MCF 10A (cell line): ENCODE data around the gene ATG7. TPM values are rescaled to one million over a fixed set of nuclear protein-coding genes. Genes with fewer than 3 reads are reported as not detected.
A peak's percentile ranks its signal among the peaks of the same experiment; 100 is the strongest.

Experiments
- BruUV-seq: library from RNA; stranded (reverse); fragments of 400-500 nt; replicated peaks from 2 replicates; lab custom pipeline; 2021; lab: Mats Ljungman, UMichigan
- CTCF ChIA-PET: fragments of 300-600 bp; sonication (Branson Sonifier 250); formaldehyde crosslinking; extraction: SDS; loops from one replicate; lab custom pipeline; 2021; ENCODE audit warnings: antibody characterized with exemption, inconsistent platforms; lab: Yijun Ruan, JAX
- POLR2A ChIA-PET: fragments of 300-600, 350-650 bp; sonication (Branson Sonifier 250); formaldehyde crosslinking; extraction: SDS; loops from one replicate; lab custom pipeline; 2020; ENCODE audit warnings: antibody characterized with exemption, inconsistent platforms; lab: Yijun Ruan, JAX
- DNase-seq: peaks from one replicate; pipeline ENCODE4 v3.0.0-alpha.2; 2018; ENCODE audit not compliant: unreplicated experiment
- H3K27ac Mint-ChIP-seq: one replicate; pipeline ENCODE4 v1.8.0; 2022; ENCODE audit warnings: mild to moderate bottlenecking, low read depth, mixed read lengths; ENCODE audit not compliant: unreplicated experiment
- H3K27me3 Mint-ChIP-seq: one replicate; pipeline ENCODE4 v1.8.0; 2022; ENCODE audit warnings: mixed read lengths; ENCODE audit not compliant: insufficient read depth, unreplicated experiment
- H3K36me3 Mint-ChIP-seq: one replicate; pipeline ENCODE4 v1.8.0; 2022; ENCODE audit warnings: mild to moderate bottlenecking, moderate library complexity, mixed read lengths; ENCODE audit not compliant: insufficient read depth, unreplicated experiment
- H3K4me1 Mint-ChIP-seq: one replicate; pipeline ENCODE4 v1.8.0; 2022; ENCODE audit warnings: mixed read lengths; ENCODE audit not compliant: insufficient read depth, unreplicated experiment
- H3K4me3 Mint-ChIP-seq: one replicate; pipeline ENCODE4 v1.8.0; 2022; ENCODE audit warnings: mild to moderate bottlenecking, moderate library complexity, mixed read lengths; ENCODE audit not compliant: unreplicated experiment
- H3K9me3 Mint-ChIP-seq: one replicate; pipeline ENCODE4 v1.8.0; 2022; ENCODE audit warnings: mixed read lengths; ENCODE audit not compliant: unreplicated experiment
- CTCF ChIP-seq: fragments of 200-600 bp; IDR thresholded peaks from one replicate; pipeline ENCODE4 v1.8.0; 2022; ENCODE audit warnings: antibody characterized with exemption, mild to moderate bottlenecking; ENCODE audit not compliant: unreplicated experiment
- intact Hi-C: fragments of 100-400 bp; cut with micrococcal nuclease; formaldehyde crosslinking; loops from 2 replicates; pipeline ENCODE4 v1.14.1; 2022
- total RNA-seq: library from RNA; stranded (reverse); gene quantifications from 2 replicates; pipeline ENCODE4 v1.2.3, GENCODE V29; 2022

ATG7 gene
- total RNA-seq, 1 experiment from 2014 or later: 54.0 TPM

GRCh38 chr3:11566478-11566877, 294.3 kb downstream of the ATG7 start:
- Mint-ChIP-seq H3K36me3 (peaks cover 34% of the 10 kb centered on the region), H3K4me3 (no peak overlapping the region), H3K9me3 (no peaks in the 10 kb centered on the region), H3K4me1 (peaks cover 27% of the 10 kb centered on the region), H3K27me3 (no peaks in the 10 kb centered on the region), H3K27ac (no peak overlapping the region)
- BruUV-seq: no TSS peak
- intact Hi-C loops: no loop called here
- TF ChIP-seq CTCF: no peak
- CTCF ChIA-PET: interaction anchor here (0.6 to 0.7 kb wide), 2 partner anchors 81 to 126 kb away, joined by 3 to 4 read pairs; no protein-coding TSS in a partner anchor
- DNase-seq: no peak
- POLR2A ChIA-PET: no interaction called here

- peaks cover 30% of the 10 kb centered on the region for H3K36me3 Mint-ChIP-seq
- CTCF ChIA-PET: interaction anchor here (0.6 to 0.7 kb wide), 2 partner anchors 80 to 126 kb away, joined by 3 to 4 read pairs; no protein-coding TSS in a partner anchor
- POLR2A ChIA-PET: no interaction called here
- DNase-seq: no peak
- no peak overlapping the region for H3K27ac Mint-ChIP-seq
- no TSS peak for BruUV-seq
- intact Hi-C loops: no loop called here
- H3K4me3 Mint-ChIP-seq: no peak overlapping the region
- no peaks in the 10 kb centered on the region for H3K9me3 Mint-ChIP-seq
- no peak for TF ChIP-seq CTCF
- H3K4me1 Mint-ChIP-seq: peaks cover 27% of the 10 kb centered on the region
- no peaks in the 10 kb centered on the region for H3K27me3 Mint-ChIP-seq
These were observed 294.7 kb downstream of the ATG7 start for GRCh38 chr3:11566916-11567315.

GRCh38 chr3:11567516-11568467, 295.6 kb downstream of the ATG7 start:
- ChIA-PET POLR2A (interaction anchor here (0.5 to 3.7 kb wide), 10 partner anchors 15 to 1247 kb away, joined by 3 to 18 read pairs (median 3); partner anchors contain the start of genes SEC13 and VGLL4), CTCF (interaction anchor here (0.6 to 2.4 kb wide), 6 partner anchors 33 to 188 kb away, joined by 3 to 6 read pairs (median 3); no protein-coding TSS in a partner anchor)
- TF ChIP-seq CTCF: no peak
- H3K36me3 Mint-ChIP-seq: peaks cover 26% of the 10 kb centered on the region
- intact Hi-C loops: loop anchor here (1.0 to 2.0 kb wide), 4 partner anchors 15 to 151 kb away; no protein-coding TSS in a partner anchor
- BruUV-seq: no TSS peak
- H3K27me3 Mint-ChIP-seq: no peaks in the 10 kb centered on the region
- H3K27ac Mint-ChIP-seq: peak overlapping the region; percentile 99
- DNase-seq: peak; percentile 93
- peaks cover 27% of the 10 kb centered on the region for H3K4me1 Mint-ChIP-seq
- H3K4me3 Mint-ChIP-seq: peak overlapping the region; percentile 76
- H3K9me3 Mint-ChIP-seq: no peaks in the 10 kb centered on the region
